Measurements from ENCODE around the gene MRGPRD. TPM values are rescaled to one million over a fixed set of nuclear protein-coding genes. Genes with fewer than 3 reads are reported as not detected.

MRGPRD gene
- polyA plus RNA-seq, 1 donor, result 0.16 TPM

GRCh38 chr11:68936676-68937620 lies 43.8 kb downstream of the MRGPRD start:
- WGBS (ENCODE audit: insufficient coverage, low lambda C conversion rate), result 95% methylated on average over 4 of the region's 29 CpGs
- H3K9me3 ChIP-seq (ENCODE audit: control insufficient read depth, low read depth, low read length), result peaks cover 3% of the 10 kb centered on the region
- no peak overlapping the region for H3K4me3 ChIP-seq (ENCODE audit: low read length)
- H3K4me1 ChIP-seq (ENCODE audit: control insufficient read depth, insufficient read depth, low read length), result no peaks in the 10 kb centered on the region
- H3K27me3 ChIP-seq (ENCODE audit: control insufficient read depth, insufficient read depth, low read length), result no peaks in the 10 kb centered on the region
- peaks cover 83% of the 10 kb centered on the region for H3K36me3 ChIP-seq (ENCODE audit: control insufficient read depth, insufficient read depth, low read length)
- H3K27ac ChIP-seq (ENCODE audit: low read length), result no peak overlapping the region
- no peak for DNase-seq

- H3K36me3 ChIP-seq (ENCODE audit: control insufficient read depth, insufficient read depth, low read length), result peaks cover 85% of the 10 kb centered on the region
- DNase-seq, result no peak
- no peak overlapping the region for H3K4me3 ChIP-seq (ENCODE audit: low read length)
- H3K27me3 ChIP-seq (ENCODE audit: control insufficient read depth, insufficient read depth, low read length), result no peaks in the 10 kb centered on the region
- no CpG with 5 or more reads among the region's 10 CpGs for WGBS (ENCODE audit: insufficient coverage, low lambda C conversion rate)
- no peak overlapping the region for H3K27ac ChIP-seq (ENCODE audit: low read length)
- H3K9me3 ChIP-seq (ENCODE audit: control insufficient read depth, low read depth, low read length), result peaks cover 3% of the 10 kb centered on the region
- no peaks in the 10 kb centered on the region for H3K4me1 ChIP-seq (ENCODE audit: control insufficient read depth, insufficient read depth, low read length)
Observed at GRCh38 chr11:68936358-68936636, 44.5 kb downstream of the MRGPRD start.

- Histone ChIP-seq H3K27ac (ENCODE audit: low read length) (no peak overlapping the region), H3K4me3 (ENCODE audit: low read length) (no peak overlapping the region), H3K36me3 (ENCODE audit: control insufficient read depth, insufficient read depth, low read length) (peaks cover 87% of the 10 kb centered on the region), H3K9me3 (ENCODE audit: control insufficient read depth, low read depth, low read length) (peaks cover 3% of the 10 kb centered on the region), H3K27me3 (ENCODE audit: control insufficient read depth, insufficient read depth, low read length) (no peaks in the 10 kb centered on the region), H3K4me1 (ENCODE audit: control insufficient read depth, insufficient read depth, low read length) (no peaks in the 10 kb centered on the region)
- WGBS (ENCODE audit: insufficient coverage, low lambda C conversion rate), result no CpG with 5 or more reads among the region's 29 CpGs
- no peak for DNase-seq
Observed at GRCh38 chr11:68935516-68936357, 45.0 kb downstream of the MRGPRD start.

- Histone ChIP-seq H3K4me3 (ENCODE audit: low read length) (no peak overlapping the region), H3K9me3 (ENCODE audit: control insufficient read depth, low read depth, low read length) (peaks cover 3% of the 10 kb centered on the region), H3K4me1 (ENCODE audit: control insufficient read depth, insufficient read depth, low read length) (no peaks in the 10 kb centered on the region), H3K27ac (ENCODE audit: low read length) (no peak overlapping the region), H3K36me3 (ENCODE audit: control insufficient read depth, insufficient read depth, low read length) (peaks cover 89% of the 10 kb centered on the region), H3K27me3 (ENCODE audit: control insufficient read depth, insufficient read depth, low read length) (no peaks in the 10 kb centered on the region)
- WGBS (ENCODE audit: insufficient coverage, low lambda C conversion rate), result 100% methylated on average over 2 of the region's 15 CpGs
- no peak for DNase-seq
Observed at GRCh38 chr11:68935066-68935465, 45.7 kb downstream of the MRGPRD start.

- H3K4me3 ChIP-seq (ENCODE audit: low read length), result no peak overlapping the region
- no peaks in the 10 kb centered on the region for H3K4me1 ChIP-seq (ENCODE audit: control insufficient read depth, insufficient read depth, low read length)
- no peaks in the 10 kb centered on the region for H3K27me3 ChIP-seq (ENCODE audit: control insufficient read depth, insufficient read depth, low read length)
- no peak overlapping the region for H3K27ac ChIP-seq (ENCODE audit: low read length)
- peaks cover 89% of the 10 kb centered on the region for H3K36me3 ChIP-seq (ENCODE audit: control insufficient read depth, insufficient read depth, low read length)
- no CpG with 5 or more reads among the region's 13 CpGs for whole genome bisulfite sequencing (ENCODE audit: insufficient coverage, low lambda C conversion rate)
- peaks cover 2% of the 10 kb centered on the region for H3K9me3 ChIP-seq (ENCODE audit: control insufficient read depth, low read depth, low read length)
- DNase-seq, result no peak
Observed at GRCh38 chr11:68934666-68935065, 46.1 kb downstream of the MRGPRD start.

- DNase-seq, result no peak
- no CpG with 5 or more reads among the region's 12 CpGs for WGBS (ENCODE audit: insufficient coverage, low lambda C conversion rate)
- Histone ChIP-seq H3K27me3 (ENCODE audit: control insufficient read depth, insufficient read depth, low read length) (no peaks in the 10 kb centered on the region), H3K4me1 (ENCODE audit: control insufficient read depth, insufficient read depth, low read length) (no peaks in the 10 kb centered on the region), H3K27ac (ENCODE audit: low read length) (no peak overlapping the region), H3K36me3 (ENCODE audit: control insufficient read depth, insufficient read depth, low read length) (peaks cover 89% of the 10 kb centered on the region), H3K9me3 (ENCODE audit: control insufficient read depth, low read depth, low read length) (no peaks in the 10 kb centered on the region), H3K4me3 (ENCODE audit: low read length) (no peak overlapping the region)
Observed at GRCh38 chr11:68934321-68934645, 46.5 kb downstream of the MRGPRD start.

GRCh38 chr11:68933605-68934320 lies 47.0 kb downstream of the MRGPRD start:
- H3K36me3 ChIP-seq (ENCODE audit: control insufficient read depth, insufficient read depth, low read length), result peaks cover 90% of the 10 kb centered on the region
- H3K4me1 ChIP-seq (ENCODE audit: control insufficient read depth, insufficient read depth, low read length), result no peaks in the 10 kb centered on the region
- WGBS (ENCODE audit: insufficient coverage, low lambda C conversion rate), result no CpG with 5 or more reads among the region's 17 CpGs
- H3K9me3 ChIP-seq (ENCODE audit: control insufficient read depth, low read depth, low read length), result no peaks in the 10 kb centered on the region
- no peak for DNase-seq
- H3K27me3 ChIP-seq (ENCODE audit: control insufficient read depth, insufficient read depth, low read length), result no peaks in the 10 kb centered on the region
- no peak overlapping the region for H3K4me3 ChIP-seq (ENCODE audit: low read length)
- H3K27ac ChIP-seq (ENCODE audit: low read length), result no peak overlapping the region

GRCh38 chr11:68932933-68933577 lies 47.7 kb downstream of the MRGPRD start:
- no peaks in the 10 kb centered on the region for H3K9me3 ChIP-seq (ENCODE audit: control insufficient read depth, low read depth, low read length)
- no peaks in the 10 kb centered on the region for H3K4me1 ChIP-seq (ENCODE audit: control insufficient read depth, insufficient read depth, low read length)
- H3K27ac ChIP-seq (ENCODE audit: low read length), result no peak overlapping the region
- WGBS (ENCODE audit: insufficient coverage, low lambda C conversion rate), result 97% methylated on average over 6 of the region's 24 CpGs
- no peaks in the 10 kb centered on the region for H3K27me3 ChIP-seq (ENCODE audit: control insufficient read depth, insufficient read depth, low read length)
- no peak for DNase-seq
- H3K4me3 ChIP-seq (ENCODE audit: low read length), result no peak overlapping the region
- H3K36me3 ChIP-seq (ENCODE audit: control insufficient read depth, insufficient read depth, low read length), result peaks cover 90% of the 10 kb centered on the region

GRCh38 chr11:68932358-68932757 lies 48.4 kb downstream of the MRGPRD start:
- no peaks in the 10 kb centered on the region for H3K9me3 ChIP-seq (ENCODE audit: control insufficient read depth, low read depth, low read length)
- DNase-seq, result no peak
- no peak overlapping the region for H3K27ac ChIP-seq (ENCODE audit: low read length)
- WGBS (ENCODE audit: insufficient coverage, low lambda C conversion rate), result no CpG with 5 or more reads among the region's 7 CpGs
- no peak overlapping the region for H3K4me3 ChIP-seq (ENCODE audit: low read length)
- H3K36me3 ChIP-seq (ENCODE audit: control insufficient read depth, insufficient read depth, low read length), result peaks cover 90% of the 10 kb centered on the region
- no peaks in the 10 kb centered on the region for H3K27me3 ChIP-seq (ENCODE audit: control insufficient read depth, insufficient read depth, low read length)
- H3K4me1 ChIP-seq (ENCODE audit: control insufficient read depth, insufficient read depth, low read length), result no peaks in the 10 kb centered on the region

- no peak for DNase-seq
- no peak overlapping the region for H3K27ac ChIP-seq (ENCODE audit: low read length)
Observed at GRCh38 chr11:68931911-68932310, 48.9 kb downstream of the MRGPRD start.

More at GRCh38 chr11:68931911-68932310, 48.9 kb downstream of the MRGPRD start:
- no peaks in the 10 kb centered on the region for H3K4me1 ChIP-seq (ENCODE audit: control insufficient read depth, insufficient read depth, low read length)
- no peak overlapping the region for H3K4me3 ChIP-seq (ENCODE audit: low read length)
- H3K27me3 ChIP-seq (ENCODE audit: control insufficient read depth, insufficient read depth, low read length), result no peaks in the 10 kb centered on the region
- WGBS (ENCODE audit: insufficient coverage, low lambda C conversion rate), result 89% methylated on average over 7 of the region's 17 CpGs
- peaks cover 90% of the 10 kb centered on the region for H3K36me3 ChIP-seq (ENCODE audit: control insufficient read depth, insufficient read depth, low read length)
- H3K9me3 ChIP-seq (ENCODE audit: control insufficient read depth, low read depth, low read length), result no peaks in the 10 kb centered on the region

Data from large intestine (tissue), 3 donors.